DND-41 (cell line): Measurements from ENCODE around the gene PPP4R3C.

Source experiments
- ATAC-seq: fragments of 200-7000 bp; cut with Tn5 transposase; 3 replicates; pipeline ENCODE4 v1.9.1; 2021; ENCODE audit warnings: low read depth; ENCODE audit not compliant: insufficient read depth
- DNase-seq: peaks from one replicate; pipeline ENCODE4 v3.0.0-alpha.2; 2020
- H2AFZ ChIP-seq: 2 replicates; pipeline ENCODE4 v1.6.0; 2012; ENCODE audit warnings: low read depth, low read length
- H3K27ac ChIP-seq: 2 replicates; pipeline ENCODE4 v1.5.1; 2012; ENCODE audit warnings: low read length, inconsistent platforms
- H3K27me3 ChIP-seq: fragments of 200-600 bp; sonication (generic); 2 replicates; pipeline ENCODE4 v1.6.0; 2012; ENCODE audit warnings: low read length, mild to moderate bottlenecking, inconsistent platforms; ENCODE audit not compliant: insufficient read depth, poor library complexity
- H3K36me3 ChIP-seq: 2 replicates; pipeline ENCODE4 v1.5.1; 2012; ENCODE audit warnings: low read length, inconsistent platforms; ENCODE audit not compliant: insufficient read depth
- H3K4me1 ChIP-seq: 2 replicates; pipeline ENCODE4 v1.5.1; 2012; ENCODE audit warnings: mild to moderate bottlenecking, low read length; ENCODE audit not compliant: insufficient read depth
- H3K4me2 ChIP-seq: 2 replicates; pipeline ENCODE4 v1.6.0; 2012; ENCODE audit warnings: mild to moderate bottlenecking, moderate library complexity, low read length, inconsistent platforms; ENCODE audit not compliant: insufficient read depth
- H3K4me3 ChIP-seq, 2 experiments: fragments of 200-600 bp in 1 of 2; shearing (Covaris generic) in 1 of 2; 2 replicates each; pipeline ENCODE4 v1.5.1; 2012 to 2016; ENCODE audit warnings: inconsistent platforms in 2 of 2, low read length in 2 of 2, mild to moderate bottlenecking in 2 of 2, low read depth in 1 of 2, moderate library complexity in 1 of 2
- H3K79me2 ChIP-seq: 2 replicates; pipeline ENCODE4 v1.6.0; 2012; ENCODE audit warnings: low read length, inconsistent platforms; ENCODE audit not compliant: insufficient read depth
- H3K9ac ChIP-seq: 2 replicates; pipeline ENCODE4 v1.6.0; 2012; ENCODE audit warnings: low read depth, mild to moderate bottlenecking, inconsistent platforms, low read length, moderate library complexity
- H3K9me3 ChIP-seq: 2 replicates; pipeline ENCODE4 v1.5.1; 2012; ENCODE audit warnings: low read length, moderate library complexity, mild to moderate bottlenecking, inconsistent platforms; ENCODE audit not compliant: insufficient read depth, severe bottlenecking
- H4K20me1 ChIP-seq: 2 replicates; pipeline ENCODE4 v1.6.0; 2012; ENCODE audit warnings: low read length; ENCODE audit not compliant: insufficient read depth
- CTCF ChIP-seq: IDR thresholded peaks from 2 replicates; pipeline ENCODE4 v1.5.1; 2012; ENCODE audit warnings: borderline replicate concordance, low read length, moderate library complexity, mild to moderate bottlenecking; ENCODE audit not compliant: poor library complexity, severe bottlenecking; ENCODE audit errors: extremely low read depth
- EZH2 ChIP-seq: IDR thresholded peaks from 3 replicates; pipeline ENCODE4 v1.6.1; 2012; ENCODE audit warnings: borderline replicate concordance, low read depth, mild to moderate bottlenecking, moderate library complexity, low read length, inconsistent platforms; ENCODE audit not compliant: severe bottlenecking

Gene PPP4R3C

GRCh38 chrX:27435031-27435430 lies 28.1 kb downstream of the PPP4R3C start:
- Histone ChIP-seq H3K4me1 (no peaks in the 10 kb centered on the region), H3K79me2 (no peaks in the 10 kb centered on the region), H3K36me3 (no peaks in the 10 kb centered on the region), H3K9me3 (no peaks in the 10 kb centered on the region), H3K4me2 (no peak overlapping the region), H2AFZ (no peak overlapping the region), H3K27me3 (no peaks in the 10 kb centered on the region), H3K9ac (no peak overlapping the region), H3K27ac (no peak overlapping the region), H3K4me3 (no peak overlapping the region), H4K20me1 (no peaks in the 10 kb centered on the region)
- ATAC-seq (no peak), DNase-seq (no peak)
- TF ChIP-seq CTCF (no peak), EZH2 (no peak)
